HG03135 (cell line): ENCODE data around the gene TK1.

Experiments
- ATAC-seq: cut with Tn5 transposase; IDR thresholded peaks from one replicate; pipeline ENCODE4 v1.9.1; 2021; ENCODE audit warnings: mild to moderate bottlenecking, moderate library complexity; ENCODE audit not compliant: unreplicated experiment

Gene TK1

DNA sequence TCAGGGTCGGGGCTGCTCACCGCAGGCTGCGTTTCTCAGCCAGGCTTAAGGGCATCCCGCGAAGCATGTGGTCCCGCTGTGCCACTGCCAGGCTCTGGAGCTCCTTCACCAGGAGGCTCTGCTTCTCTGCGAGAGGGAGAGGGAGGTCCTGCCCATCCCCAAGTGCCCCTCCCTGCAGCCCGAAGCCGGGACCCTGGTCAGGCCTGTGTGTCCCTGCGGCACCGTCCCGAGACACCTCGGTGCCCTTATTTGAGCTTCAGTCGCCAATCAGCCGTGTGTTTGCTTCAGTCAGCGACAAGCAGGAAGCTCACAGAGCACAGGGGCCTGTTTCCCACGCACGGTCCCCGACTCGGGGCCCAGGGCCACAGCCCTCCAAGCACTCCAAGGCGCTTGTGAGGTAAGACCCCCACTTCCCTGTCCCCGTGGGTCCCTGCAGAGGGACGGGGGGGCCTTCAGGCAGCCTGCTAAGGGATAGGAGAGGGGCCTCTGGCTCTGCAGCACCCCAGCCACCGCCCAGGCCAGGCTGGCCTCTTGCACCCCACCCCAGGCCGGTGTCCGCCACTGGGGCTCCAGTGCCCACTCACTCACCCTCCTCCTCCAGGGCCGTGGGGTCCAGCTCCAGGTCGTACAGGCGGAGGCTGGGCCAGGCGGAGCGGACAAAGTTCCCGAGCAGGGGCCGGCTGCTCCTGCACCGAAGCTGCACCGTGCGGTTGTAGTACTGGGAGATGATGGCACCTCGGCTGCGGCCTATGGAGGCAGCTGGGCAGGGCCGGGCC lies 61.5 kb downstream of the TK1 start:
- no peak for ATAC-seq

- no peak for ATAC-seq
Measured at GRCh38 chr17:78124836-78125137, 62.1 kb downstream of the TK1 start.
